ENCODE data around the gene ZNF688. TPM values are rescaled to one million over a fixed set of nuclear protein-coding genes. Genes with fewer than 3 reads are reported as not detected.
"Not testable (repeated sequence)": the region's sequence is repeated elsewhere in the genome, so short reads cannot be mapped to it uniquely, and the experiment has no call there.

Gene ZNF688
- total and polyA plus RNA-seq, 4 donors: 8.6 to 23.3 (median 16.5) TPM

GRCh38 chr16:30539000-30539964 is 32.2 kb downstream of the ZNF688 start:
- Histone ChIP-seq H3K27ac (ENCODE audit: low read depth in 1 of 2, low read length in 1 of 2) (peak overlapping the region in 1 of 2 donors; percentile 76), H3K9me3 (ENCODE audit: control insufficient read depth in 4 of 4, insufficient read depth in 3 of 4, low read length in 3 of 4) (no peaks in the 10 kb centered on the region), H3K27me3 (ENCODE audit: control insufficient read depth in 3 of 3, insufficient read depth in 3 of 3, low read length in 2 of 3) (no peaks in the 10 kb centered on the region), H3K4me3 (no peak overlapping the region), H3K9ac (ENCODE audit: insufficient read depth in 1 of 2, low read length in 2 of 2) (no peak overlapping the region), H3K36me3 (ENCODE audit: control insufficient read depth in 4 of 4, insufficient read depth in 4 of 4, low read length in 4 of 4) (no peaks in the 10 kb centered on the region), H3K4me1 (ENCODE audit: control insufficient read depth in 5 of 5, insufficient read depth in 5 of 5, low read length in 5 of 5) (peaks cover 2 to 17% (median 5%) of the 10 kb centered on the region in 5 donors)
- DNase-seq (no peak), ATAC-seq (ENCODE audit: insufficient read depth, low FRiP score) (no peak)
- WGBS, 2 donors: 80 to 86% methylated on average over 8 of the region's 8 CpGs
- no peak for TF ChIP-seq CTCF (IDR thresholded peaks at IDR 0.05; ENCODE audit: control extremely low read depth, extremely low read depth)

GRCh38 chr16:30536391-30537024 is 35.0 kb downstream of the ZNF688 start:
- H3K9ac ChIP-seq (ENCODE audit: insufficient read depth in 1 of 2, low read length in 2 of 2): peak overlapping the region; percentile 25 to 90
- not testable (repeated sequence) for H3K27ac ChIP-seq (ENCODE audit: low read depth in 1 of 2, low read length in 1 of 2); H3K27me3 ChIP-seq (ENCODE audit: control insufficient read depth in 3 of 3, insufficient read depth in 3 of 3, low read length in 2 of 3); DNase-seq; H3K9me3 ChIP-seq (ENCODE audit: control insufficient read depth in 4 of 4, insufficient read depth in 3 of 4, low read length in 3 of 4); H3K4me3 ChIP-seq; ATAC-seq (ENCODE audit: insufficient read depth, low FRiP score)
- peaks cover 0 to 10% (median under 1%) of the 10 kb centered on the region in 4 donors for H3K36me3 ChIP-seq (ENCODE audit: control insufficient read depth in 4 of 4, insufficient read depth in 4 of 4, low read length in 4 of 4)
- 85 to 88% methylated on average over 13 of the region's 13 CpGs for WGBS, 2 donors
- H3K4me1 ChIP-seq (ENCODE audit: control insufficient read depth in 5 of 5, insufficient read depth in 5 of 5, low read length in 5 of 5): peaks cover 0 to 27% (median 5%) of the 10 kb centered on the region in 5 donors

GRCh38 chr16:30535777-30536190 is 35.7 kb downstream of the ZNF688 start:
- H3K4me1 ChIP-seq (ENCODE audit: control insufficient read depth in 5 of 5, insufficient read depth in 5 of 5, low read length in 5 of 5): peaks cover 0 to 25% (median 0%) of the 10 kb centered on the region in 5 donors
- TF ChIP-seq CTCF (IDR thresholded peaks at IDR 0.05; ENCODE audit: control extremely low read depth, extremely low read depth): peak; percentile 46
- no peaks in the 10 kb centered on the region for H3K27me3 ChIP-seq (ENCODE audit: control insufficient read depth in 3 of 3, insufficient read depth in 3 of 3, low read length in 2 of 3)
- peak overlapping the region; percentile 88 for H3K4me3 ChIP-seq
- H3K27ac ChIP-seq (ENCODE audit: low read depth in 1 of 2, low read length in 1 of 2): peak overlapping the region; percentile 85 to 98
- H3K9ac ChIP-seq (ENCODE audit: insufficient read depth in 1 of 2, low read length in 2 of 2): peak overlapping the region; percentile 75 to 90
- DNase-seq (peak; percentile 82 to 87 (median 85)), ATAC-seq (ENCODE audit: insufficient read depth, low FRiP score) (peak; percentile 67)
- no peaks in the 10 kb centered on the region for H3K9me3 ChIP-seq (ENCODE audit: control insufficient read depth in 4 of 4, insufficient read depth in 3 of 4, low read length in 3 of 4)
- H3K36me3 ChIP-seq (ENCODE audit: control insufficient read depth in 4 of 4, insufficient read depth in 4 of 4, low read length in 4 of 4): peaks cover 0 to 10% (median 3%) of the 10 kb centered on the region in 4 donors
- WGBS, 2 donors: 26 to 27% methylated on average over 12 of the region's 12 CpGs

Data from lung (tissue), 12 donors.